Loucy (cell line): ENCODE measurements around the gene EIF1B.

Experiments
- EZH2phosphoT487 ChIP-seq: fragments of 200-600 bp; IDR thresholded peaks from 2 replicates; pipeline ENCODE4 v1.6.1; 2018; ENCODE audit warnings: antibody characterized with exemption, mild to moderate bottlenecking, moderate library complexity, borderline replicate concordance
- TF ChIP-seq, protein P1 (sequence below): fragments of 200-600 bp; sonication (generic); conservative IDR thresholded peaks from 2 replicates; pipeline ENCODE4 v1.5.1; 2014; ENCODE audit warnings: mild to moderate bottlenecking, antibody characterized with exemption, low read length

- TF ChIP-seq, protein P1, sequence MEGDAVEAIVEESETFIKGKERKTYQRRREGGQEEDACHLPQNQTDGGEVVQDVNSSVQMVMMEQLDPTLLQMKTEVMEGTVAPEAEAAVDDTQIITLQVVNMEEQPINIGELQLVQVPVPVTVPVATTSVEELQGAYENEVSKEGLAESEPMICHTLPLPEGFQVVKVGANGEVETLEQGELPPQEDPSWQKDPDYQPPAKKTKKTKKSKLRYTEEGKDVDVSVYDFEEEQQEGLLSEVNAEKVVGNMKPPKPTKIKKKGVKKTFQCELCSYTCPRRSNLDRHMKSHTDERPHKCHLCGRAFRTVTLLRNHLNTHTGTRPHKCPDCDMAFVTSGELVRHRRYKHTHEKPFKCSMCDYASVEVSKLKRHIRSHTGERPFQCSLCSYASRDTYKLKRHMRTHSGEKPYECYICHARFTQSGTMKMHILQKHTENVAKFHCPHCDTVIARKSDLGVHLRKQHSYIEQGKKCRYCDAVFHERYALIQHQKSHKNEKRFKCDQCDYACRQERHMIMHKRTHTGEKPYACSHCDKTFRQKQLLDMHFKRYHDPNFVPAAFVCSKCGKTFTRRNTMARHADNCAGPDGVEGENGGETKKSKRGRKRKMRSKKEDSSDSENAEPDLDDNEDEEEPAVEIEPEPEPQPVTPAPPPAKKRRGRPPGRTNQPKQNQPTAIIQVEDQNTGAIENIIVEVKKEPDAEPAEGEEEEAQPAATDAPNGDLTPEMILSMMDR = no peak
- TF ChIP-seq EZH2phosphoT487 = no peak
Measured at GRCh38 chr3:40333852-40334251, 24.3 kb downstream of the EIF1B start.
